Dedifferentiated amniotic fluid mesenchymal stem cell (primary cell): ENCODE data around the gene KLHDC7B.
A peak's percentile ranks its signal among the peaks of the same experiment; 100 is the strongest.

Source experiments
- DNase-seq: peaks from one replicate; pipeline ENCODE4 v3.0.0-alpha.2; 2016; ENCODE audit errors: extremely low spot score

Gene KLHDC7B

DNA sequence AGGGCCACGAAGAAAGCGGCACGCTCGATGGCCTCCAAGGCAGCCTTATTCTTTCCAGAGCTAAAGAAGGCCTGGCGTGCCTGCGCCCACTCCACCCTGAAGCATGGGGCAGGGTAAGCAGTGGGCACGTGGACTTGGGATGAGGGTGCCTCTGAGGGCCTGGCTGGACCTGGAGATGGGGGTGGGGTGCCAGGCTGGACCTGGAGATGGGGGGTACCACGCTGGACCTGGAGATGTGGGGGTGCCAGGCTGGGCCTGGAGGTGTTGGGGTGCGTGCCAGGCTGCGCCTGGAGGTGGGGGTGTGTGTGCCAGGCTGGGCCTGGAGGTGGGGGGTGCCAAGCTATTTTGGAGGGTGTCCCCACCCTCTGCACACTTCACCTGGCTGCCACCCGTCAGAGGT lies 27.3 kb downstream of the KLHDC7B start:
- DNase-seq, result no peak

DNA sequence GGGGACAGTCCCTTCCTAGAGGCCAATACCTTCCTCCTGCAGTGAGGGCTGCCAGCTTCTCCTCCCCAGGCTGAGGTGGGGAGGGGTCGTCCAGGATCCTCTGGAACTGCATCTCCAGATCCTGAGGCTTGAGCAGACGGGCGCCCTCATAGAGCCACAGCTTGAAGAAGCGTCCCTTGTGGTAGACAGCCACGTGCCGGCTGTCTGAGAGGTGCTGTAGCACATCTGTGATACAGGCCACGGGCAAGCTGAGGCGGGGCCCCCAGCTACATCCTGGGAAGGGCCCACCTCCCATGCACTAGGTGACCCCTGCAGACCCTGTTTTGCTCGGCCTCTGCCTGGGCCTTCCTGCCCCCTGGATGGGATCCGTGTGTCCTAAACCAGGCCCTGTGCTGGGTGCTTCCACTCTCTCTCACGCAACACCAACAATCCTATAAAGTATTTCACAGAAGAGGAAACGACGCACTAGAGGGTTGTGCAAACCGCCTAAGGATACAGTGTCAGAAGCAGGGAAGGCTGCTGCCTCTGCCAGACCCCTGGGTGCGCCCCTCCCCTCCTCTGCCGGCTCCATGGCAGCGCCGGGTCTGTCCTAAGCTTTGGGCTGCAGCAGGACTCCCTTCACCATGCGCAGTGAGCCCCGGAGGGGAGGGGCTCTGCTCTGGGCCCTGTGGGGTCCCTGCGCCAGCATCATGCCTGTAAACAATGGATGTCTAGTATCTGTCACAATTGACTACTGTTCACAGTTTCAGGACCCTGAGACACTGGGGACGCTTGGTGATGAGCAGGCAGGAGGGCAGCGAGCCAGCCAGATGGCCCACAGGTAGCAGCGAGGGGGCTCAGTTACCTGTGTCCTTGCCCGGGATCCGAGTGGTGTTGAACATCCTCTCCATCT lies 28.0 kb downstream of the KLHDC7B start:
- no peak for DNase-seq

DNA sequence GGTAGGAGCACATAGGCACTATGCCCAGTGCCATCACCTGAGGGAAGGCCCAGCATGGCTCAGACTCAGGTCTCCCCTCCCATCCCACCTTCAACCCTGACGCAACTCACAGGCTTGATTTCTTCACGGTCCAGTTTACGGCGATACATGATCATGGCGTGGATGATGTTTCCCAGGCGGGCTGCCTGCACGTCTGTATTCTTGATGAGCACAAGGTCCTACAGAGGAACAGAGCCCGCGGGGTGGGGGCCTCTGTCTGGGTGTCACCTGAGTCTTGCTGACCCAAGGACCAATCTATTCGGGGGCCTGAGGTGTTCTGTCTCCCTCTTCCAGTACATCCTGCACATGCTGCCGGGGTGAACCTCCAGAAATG lies 28.7 kb downstream of the KLHDC7B start:
- DNase-seq, result no peak

DNA sequence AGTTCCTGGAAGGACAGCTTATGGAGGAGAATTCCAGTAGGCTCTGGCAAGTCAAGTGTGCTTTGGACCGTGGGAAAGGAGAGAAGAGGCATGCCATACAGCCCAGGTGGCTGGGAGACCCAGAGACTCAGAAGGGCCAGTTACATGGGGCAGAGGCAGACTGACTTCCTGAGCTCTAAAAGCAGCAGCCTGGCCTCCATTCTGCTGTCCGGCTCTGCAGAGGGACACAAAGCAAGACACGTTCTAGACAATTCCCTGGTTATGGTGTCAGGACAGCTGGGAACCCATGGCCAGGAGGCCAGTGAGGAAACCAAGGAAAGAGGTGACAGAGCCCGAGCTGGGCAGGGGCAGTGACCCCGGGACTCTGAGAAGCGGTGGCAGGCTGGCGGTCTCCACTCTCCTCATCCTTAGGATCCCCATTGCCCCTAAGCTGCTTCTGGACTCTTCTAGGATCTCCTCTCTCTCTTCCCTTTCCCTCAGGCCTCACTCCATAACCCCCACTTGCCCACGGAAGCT lies 29.8 kb downstream of the KLHDC7B start:
- no peak for DNase-seq

DNA sequence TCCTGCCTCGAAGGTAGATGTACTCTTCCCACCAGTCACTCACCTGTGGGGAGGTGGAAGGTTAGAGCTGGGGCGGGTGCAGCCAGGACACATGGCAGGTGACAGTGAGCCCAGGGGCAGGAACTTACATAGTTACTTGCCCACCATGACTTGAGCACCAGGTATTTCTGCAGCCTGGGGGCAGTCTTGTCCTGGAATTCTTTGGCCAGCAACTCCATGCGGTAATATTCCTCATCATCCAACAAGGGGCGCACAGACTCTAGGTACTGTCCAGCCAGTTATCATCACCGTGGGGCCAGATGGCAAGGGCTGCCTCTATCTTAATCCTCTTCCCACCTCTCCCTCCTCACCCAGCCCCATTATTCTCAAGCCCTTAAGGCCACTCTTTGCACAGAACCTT lies 30.4 kb downstream of the KLHDC7B start:
- DNase-seq, result no peak

DNA sequence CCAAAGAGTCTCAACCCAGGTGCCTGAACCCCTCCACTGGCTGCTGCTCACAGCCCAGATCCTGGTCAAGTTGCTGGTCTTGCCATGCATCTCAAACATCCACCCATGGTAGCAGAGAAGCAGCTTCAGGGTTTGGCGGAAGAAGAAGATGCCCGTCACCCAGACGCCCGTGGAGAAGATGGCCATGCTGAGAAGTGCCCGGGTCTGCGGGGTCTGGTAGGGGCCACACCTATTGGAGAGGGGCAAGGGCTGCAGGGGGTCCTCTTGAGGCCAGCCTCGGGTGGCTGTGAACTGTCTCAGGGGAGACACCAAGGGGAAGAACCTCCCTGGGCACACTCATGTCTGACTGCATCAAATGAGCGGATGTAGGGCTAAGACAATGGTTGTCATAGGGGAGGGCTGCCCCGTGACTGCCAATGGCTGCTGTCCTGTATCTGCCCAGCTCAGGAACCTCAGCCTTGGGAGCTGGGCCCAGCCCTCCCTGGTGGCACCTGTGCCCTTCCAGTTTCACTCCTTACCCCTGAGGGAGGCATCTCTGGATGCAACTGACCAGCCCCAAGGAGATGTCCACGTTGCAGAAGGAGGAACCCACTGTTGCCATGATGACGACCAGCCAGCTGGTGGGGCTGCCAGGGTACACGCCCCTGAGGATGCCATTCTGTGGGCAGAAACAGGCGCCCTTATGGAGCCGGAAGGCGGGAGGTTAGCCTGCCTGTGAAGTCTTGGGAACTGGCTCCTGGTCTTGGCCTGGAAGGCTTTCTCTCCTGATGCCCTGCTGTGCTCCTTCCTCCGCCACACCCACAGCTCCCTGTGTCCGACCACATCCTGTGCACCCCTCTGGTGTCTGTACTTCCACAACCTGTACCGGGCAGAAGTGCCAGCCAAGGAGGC lies 31.4 kb downstream of the KLHDC7B start:
- no peak for DNase-seq

DNA sequence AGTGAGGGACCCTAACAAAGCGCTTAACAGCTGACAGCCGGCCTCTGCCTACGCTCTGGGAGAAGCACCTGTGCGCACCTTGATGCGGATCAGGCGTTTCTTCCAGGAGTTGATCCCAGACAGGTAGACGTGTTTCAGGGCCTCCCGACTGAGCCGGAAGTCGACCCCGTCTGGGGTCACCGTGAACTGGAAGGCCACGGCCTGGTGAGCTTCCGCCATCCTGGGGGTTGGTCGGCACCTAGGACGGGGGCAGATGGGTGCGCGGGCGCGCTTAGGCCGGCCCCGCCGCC lies 31.9 kb downstream of the KLHDC7B start:
- DNase-seq, result no peak

DNA sequence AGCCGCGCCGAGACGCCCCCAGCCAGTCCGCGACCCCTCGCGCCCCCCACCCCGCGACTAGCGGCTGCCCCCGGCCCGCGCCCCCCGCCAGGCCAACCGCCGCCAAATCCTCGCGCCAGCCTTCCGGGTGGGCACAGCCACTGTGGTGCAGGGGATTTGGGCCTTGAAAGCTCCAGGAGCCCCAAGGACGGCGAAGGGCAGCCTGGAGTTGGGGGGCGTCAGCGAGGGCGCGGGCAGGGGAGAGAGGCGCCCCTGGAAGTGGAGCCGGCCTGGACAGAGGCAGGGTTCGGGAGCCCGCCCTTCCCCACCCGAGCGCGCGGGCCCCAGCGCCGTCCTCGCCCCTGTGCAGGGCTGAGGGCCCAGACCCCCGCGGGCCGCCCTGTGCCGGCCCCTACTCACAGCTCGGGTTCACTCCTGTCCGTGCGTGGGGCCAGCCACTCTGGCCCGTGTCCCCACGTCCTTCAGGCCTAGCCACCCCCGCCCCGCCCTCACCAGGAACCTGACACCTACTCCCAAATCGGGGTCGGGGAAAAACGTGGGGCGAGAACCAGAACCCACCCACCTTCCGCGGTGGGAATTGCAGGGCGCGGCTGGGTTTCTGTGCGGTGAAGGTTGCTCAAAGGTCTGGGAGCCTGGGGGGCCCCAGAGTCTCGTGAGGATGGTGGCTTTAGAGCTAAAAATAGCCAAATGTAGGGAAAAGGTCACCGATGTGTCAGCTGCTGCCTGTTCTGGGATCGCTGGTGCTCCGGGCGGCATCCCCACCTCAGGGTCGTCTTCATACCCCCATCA lies 32.5 kb downstream of the KLHDC7B start, which contains the start of gene CPT1B:
Gene CPT1B, minus strand, starts transcription at position 441 of the 789 bp plus-strand sequence. CDS start 512 bp downstream, outside the sequence.
- DNase-seq, result no peak

DNA sequence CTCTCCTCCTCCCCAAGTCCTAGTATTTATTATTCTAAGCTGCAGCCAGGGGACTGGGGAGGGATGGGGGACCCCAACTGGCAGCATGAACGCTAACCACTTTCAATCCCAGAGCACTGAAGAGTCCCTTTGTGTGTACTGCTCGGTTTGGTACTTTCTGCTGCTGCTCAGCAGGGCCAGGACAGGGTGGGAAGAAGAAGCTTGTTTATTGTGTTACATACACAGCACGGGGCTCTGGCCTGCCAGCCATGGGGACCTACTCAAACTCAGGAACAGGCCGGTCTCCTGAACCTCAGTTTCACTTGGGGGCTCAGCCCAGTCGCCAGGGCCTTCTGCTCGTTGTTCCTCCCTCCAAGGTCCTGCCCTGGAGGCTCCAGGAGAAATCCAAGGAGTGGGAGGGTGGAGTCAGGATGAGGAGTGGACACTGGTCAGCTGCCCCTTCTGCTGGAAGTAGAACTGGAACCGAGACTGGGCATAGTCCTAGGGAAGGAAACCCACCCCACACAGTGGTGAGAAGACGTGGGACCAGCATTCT lies 33.1 kb downstream of the KLHDC7B start:
- DNase-seq, result no peak

DNA sequence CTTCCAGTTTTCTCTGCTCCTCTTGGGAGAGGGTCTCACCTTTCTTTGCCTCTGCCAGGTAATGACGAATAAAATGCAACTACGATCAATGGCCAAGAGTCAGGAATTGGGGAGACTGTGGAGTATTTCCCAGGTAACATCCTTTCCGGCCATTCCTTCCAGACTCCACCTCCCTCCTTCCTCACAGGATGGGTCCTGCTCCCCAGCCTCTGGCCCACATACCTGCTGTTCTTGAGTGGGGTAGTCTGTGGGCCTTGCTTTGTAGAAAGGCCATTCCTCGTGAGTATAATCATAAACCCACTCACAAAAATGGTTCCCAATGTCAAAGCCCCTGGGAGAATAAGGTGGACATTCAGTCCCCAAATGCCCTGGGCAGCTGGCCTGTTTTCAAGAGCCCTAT lies 34.1 kb downstream of the KLHDC7B start:
- DNase-seq, result no peak

DNA sequence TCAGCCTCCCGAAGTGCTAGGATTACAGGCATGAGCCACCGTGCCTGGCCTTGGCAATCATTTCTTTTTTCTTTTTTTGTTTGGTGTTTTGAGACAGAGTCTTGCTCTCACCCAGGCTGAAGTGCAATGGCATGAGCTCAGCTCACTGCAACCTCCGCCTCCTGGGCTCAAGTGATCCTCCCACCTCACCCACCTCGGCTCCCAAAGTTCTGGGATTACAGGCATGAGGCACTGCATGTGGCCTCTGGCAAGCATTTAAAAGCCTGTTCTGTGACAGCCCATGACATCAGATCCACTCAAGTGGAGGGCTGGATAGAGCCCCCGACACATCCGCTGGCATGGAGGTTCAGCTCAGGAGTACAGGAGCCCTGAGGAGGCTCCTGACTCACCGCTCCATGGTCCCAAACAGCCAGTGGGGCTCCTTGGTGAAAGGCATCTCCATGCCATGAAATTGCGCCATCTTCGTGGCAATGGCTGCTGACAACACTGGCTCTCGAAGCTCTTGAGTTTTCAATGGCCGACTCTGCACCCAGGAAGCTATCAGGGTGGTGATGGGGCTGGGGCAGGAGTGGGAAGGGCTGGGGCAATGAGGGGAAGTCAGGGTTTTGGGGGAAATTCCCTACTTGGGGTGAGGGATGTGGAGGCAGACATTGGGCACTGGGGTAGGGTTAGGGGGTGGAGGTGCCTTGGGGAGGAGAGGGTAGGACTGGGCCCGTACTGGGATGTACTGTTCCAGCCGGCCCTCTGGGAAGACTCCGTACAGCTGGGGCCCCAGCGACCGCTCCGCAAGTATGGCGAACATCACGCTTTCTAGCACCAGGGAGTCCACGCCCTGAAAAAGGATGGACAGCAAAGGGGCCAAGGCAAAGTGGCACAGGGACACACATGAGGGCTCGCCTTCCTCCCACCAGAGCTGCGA lies 35.6 kb downstream of the KLHDC7B start:
- DNase-seq, result no peak

DNA sequence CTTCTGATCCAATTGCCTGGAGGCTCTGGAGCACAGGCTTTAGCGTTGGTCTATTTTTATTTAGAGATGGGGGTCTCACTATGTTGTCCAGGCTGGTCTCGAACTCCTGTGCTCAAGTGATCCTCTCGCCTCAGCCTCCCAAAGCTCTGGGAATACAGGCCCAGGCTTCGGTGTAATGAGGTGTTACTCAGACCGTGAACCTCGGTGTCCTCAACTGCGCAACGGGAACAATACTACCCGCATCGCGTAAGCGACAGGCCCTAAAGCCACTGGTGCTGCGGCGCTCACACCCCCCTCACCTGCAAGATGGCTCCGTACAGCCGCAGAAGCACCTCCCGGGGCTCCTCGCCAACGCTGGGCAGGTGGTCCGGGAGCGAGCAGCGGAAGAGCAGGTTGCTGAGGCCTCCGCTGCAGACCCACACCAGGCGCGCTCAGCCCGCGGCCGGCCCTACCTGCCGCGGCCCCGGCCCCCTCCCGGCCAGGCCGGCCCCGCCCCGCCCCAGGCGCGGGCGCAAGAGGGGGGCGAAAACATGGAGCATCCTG lies 36.3 kb downstream of the KLHDC7B start:
- no peak for DNase-seq

DNA sequence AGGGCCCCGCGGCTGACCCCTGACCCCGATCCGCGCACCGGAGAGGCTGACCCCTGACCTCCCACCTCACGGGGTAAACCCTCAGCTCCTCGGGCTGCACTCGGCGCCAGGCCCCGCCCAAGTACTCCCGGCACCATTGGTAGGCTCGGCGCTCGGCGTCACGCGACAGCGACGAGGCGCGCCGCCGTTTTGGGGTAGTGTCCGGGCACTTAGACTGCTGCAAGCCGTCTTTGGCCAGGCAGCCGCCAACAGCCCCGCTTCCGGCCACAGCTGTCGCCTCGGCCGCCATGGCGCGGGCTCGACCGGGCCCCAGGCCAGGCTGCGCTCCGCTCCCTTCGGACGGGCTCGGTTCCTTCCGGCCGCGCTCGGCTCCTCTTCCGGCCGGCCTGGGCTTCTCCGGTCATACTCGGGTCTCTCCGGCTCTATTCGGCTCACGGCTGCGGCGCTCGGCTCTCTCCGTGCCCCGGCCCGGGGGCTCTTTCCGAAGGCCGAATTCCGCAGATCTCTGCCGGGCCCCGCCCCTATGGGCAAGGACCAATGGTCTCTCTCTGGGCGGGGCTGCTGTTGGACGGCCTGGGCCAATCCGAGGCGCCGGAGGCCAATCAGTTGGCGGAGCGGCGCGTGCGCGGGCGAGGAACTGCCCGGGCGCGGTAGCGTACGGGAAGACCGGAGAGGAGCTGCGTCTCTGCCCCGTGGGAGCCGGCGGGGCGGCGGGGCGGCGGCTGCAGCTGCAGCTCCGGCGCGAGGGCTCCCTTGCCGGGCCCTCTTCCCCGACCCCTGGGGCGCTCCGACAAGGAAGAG lies 37.0 kb downstream of the KLHDC7B start, which contains the start of gene CHKB:
Gene CHKB, minus strand, starts transcription at position 357 of the 801 bp plus-strand sequence. Its CDS starts 68 bp downstream, at position 289.
- DNase-seq, result peak; percentile 99

DNA sequence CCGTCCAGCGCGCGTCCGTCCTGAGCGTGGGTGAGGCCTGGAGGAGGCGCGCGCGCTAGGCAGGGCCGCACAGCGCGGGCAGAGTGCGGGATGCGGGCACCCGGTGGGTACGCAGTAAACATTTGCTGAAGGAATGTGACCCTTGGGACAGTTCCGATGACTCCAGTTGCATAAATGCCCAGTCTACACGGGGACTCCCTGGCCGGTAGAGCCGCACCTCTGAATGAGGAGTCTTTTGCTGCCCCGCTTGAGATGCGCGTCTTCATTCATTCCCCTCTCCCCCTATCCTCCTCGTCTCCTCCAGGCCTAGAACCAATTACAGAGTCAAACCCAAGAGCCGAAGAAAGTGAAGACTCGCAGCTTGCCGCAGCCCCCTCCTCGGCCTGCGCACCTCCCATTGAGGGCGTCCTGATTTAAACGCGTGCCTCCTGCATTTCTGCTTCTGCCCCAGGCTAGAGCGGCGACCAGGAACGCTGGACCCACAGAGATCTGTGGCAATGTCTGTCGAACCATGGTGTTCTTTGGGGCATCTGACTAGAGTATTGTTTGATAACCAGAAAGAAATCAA lies 37.7 kb downstream of the KLHDC7B start:
- no peak for DNase-seq

DNA sequence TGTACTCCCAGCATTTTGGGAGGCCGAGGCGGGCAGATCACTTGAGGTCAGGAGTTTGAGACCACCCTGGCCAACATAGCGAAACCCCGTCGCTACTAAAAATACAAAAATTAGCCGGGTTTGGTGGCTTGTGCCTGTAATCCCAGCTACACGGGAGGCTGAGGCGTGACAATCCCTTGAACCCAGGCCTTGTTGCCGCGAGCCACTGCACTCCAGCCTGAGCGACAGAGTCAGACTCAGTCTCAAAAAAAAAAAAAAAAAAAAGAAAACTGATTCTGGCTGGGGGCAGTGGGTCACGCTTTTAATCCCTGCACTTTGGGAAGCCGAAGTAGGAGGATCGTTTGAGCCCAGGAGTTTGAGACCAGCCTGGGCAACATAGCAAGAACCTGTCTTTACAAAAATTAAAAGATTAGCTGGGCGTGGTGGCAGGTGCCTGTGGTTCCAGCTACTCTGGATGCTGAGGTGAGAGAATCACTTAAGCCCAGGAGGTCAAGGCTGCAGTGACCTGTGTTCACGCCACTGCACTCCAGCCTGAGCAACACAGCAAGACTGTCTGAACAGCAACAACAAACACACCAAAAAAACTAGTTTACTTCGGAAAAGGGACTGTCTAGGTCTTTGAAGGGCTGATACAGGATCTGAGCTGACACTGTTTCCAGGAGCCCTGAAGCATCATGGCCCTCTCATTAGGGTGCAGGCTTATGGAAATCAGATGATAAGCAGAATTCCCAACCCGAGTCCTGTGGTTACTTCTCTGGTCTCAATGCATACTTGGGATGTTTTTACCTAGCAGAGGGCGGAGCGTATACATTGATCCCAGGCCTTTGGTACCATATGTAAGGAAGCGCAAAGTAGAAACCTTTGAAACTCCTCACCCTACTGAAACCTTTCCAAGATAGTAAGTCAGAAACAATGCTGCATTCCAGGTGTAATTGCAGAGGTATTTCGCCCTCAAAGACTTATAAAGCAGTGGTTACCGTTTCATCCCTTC lies 38.7 kb downstream of the KLHDC7B start:
- no peak for DNase-seq

DNA sequence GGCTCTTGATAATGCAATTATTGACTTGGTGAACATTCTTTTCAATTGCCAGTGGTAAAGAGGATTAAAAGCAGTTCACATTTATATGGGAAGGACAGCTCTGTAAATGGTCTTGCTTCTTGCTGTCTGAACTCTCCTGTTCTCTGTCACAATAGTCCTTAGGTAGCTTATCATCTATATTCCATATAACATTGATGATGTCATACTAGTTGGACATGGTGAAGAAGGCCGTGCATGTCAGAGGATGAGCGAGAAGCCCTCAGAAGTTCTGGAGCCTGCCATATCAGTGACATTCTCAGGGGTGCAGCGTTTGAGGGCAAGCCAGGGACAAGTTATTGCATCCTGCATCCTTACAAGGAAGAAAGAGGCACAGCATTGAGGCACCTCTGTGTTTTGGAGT lies 39.5 kb downstream of the KLHDC7B start:
- DNase-seq, result no peak

DNA sequence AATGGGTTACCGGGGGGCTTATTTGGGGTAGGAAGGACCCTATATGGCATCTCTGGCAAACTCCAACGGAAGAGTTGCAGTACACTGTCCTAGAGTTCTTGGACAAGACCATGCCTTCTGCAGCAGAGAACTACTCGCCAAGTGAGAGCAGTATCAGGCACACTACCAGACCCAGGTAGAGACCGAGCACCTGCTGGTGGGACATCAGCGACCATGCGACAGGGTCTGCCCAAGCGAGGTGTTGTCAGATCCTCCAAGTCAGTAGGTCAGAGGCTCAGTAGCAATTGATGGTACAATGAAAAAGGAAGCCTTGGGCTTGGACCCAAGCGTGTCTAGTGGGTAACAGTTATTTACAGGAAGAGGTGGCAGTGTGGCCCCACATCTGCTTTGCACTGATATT lies 40.1 kb downstream of the KLHDC7B start:
- no peak for DNase-seq

DNA sequence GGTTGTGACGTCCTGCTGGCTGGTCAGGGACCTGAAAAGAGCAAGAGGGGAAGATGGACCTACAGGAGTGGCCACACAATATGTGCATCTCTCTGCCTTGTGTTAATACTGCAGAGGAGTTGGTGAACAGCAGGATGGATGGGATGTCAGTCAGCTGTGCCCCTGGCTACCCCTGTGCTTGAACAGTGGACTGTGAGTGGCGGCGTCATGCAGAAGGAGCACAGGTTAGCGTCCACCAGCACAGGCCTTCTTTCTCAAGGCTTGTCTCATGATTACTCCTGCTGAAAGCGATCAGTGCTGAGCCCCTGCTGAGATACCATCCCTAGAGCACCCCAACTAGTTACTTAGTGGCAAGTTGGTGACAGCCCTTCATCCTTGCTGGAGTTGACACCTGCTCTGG lies 40.7 kb downstream of the KLHDC7B start:
- no peak for DNase-seq
